GM23248 (cell line): ENCODE measurements around the gene YOD1.

ENCODE experiments used
- EZH2 ChIP-seq: fragments of 200-600 bp; sonication (generic); IDR thresholded peaks from 2 replicates; pipeline ENCODE4 v1.6.1; 2018; ENCODE audit warnings: antibody characterized with exemption, mild to moderate bottlenecking; ENCODE audit not compliant: insufficient read depth, poor library complexity, severe bottlenecking
- EZH2phosphoT487 ChIP-seq: fragments of 200-600 bp; sonication (generic); IDR thresholded peaks from 2 replicates; pipeline ENCODE4 v1.6.1; 2018; ENCODE audit warnings: antibody characterized with exemption, moderate library complexity, mild to moderate bottlenecking, low read depth; ENCODE audit not compliant: insufficient read depth

DNA sequence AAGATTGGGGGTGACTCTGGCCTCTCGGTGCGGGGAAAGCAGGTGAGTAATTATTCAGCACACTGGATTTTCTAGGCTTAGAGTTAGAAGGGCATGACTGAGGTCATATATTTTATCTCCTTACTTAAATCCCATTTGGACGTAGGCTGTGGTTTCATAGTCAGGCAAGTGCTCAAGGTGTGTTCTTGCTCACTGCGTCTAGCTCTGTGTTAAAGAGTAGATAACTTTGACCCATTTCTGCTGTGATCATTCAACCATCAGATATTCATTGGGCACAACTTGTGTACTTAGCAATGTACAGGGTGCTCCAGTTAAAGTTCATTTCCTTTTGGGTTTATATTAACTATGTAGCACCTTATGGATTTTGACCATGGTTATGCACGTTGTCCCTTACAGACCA, 16.7 kb upstream of the YOD1 start:
- no peak for TF ChIP-seq EZH2
- no peak for TF ChIP-seq EZH2phosphoT487
